ENCODE results near the gene NMUR1.

Gene NMUR1

DNA sequence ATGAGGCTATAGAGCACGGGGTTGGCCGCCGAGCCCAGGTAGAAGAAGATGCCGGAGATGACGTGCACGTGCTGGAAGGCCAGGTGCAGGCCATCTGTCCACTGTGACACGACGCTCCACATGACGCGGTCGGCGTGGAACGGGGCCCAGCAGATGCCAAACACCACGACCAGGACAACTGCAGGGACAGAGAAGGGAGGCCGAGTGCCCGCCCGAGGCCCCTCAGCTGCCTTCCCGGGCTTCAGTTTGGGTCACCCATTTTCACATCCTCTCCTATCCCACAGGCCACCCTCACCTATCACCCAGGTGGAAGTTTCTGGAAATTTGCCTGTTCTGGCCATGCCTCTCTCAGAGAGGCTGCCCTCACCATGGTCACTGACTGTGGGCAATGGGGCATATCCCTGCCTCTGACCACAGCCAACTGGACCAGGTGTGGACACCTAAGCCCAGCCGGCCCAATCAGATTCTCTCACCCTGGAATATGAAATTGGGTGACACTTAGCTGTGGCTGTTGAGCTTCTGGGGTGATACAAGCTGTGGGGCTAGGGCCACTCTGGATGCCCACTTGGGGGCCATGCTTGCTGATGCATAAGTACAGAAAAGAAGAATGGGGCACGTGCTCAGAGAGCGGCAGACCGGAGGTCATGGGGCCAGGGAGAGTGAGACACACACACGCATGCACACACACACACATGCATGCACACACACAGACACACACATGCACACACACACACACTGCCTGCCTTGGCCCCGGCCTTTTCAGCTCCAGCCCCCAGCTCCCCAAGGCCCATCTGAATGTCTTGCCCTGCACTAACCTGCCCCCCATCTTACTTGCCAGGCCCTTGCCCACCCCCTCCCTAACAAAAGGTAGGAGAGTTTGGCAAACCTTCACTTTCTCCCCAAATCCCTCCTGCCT is 4.7 kb downstream of the NMUR1 start:
- no peak for DNase-seq

- DNase-seq = no peak
Observed at GRCh38 chr2:231524477-231525247, 5.6 kb downstream of the NMUR1 start.

DNA sequence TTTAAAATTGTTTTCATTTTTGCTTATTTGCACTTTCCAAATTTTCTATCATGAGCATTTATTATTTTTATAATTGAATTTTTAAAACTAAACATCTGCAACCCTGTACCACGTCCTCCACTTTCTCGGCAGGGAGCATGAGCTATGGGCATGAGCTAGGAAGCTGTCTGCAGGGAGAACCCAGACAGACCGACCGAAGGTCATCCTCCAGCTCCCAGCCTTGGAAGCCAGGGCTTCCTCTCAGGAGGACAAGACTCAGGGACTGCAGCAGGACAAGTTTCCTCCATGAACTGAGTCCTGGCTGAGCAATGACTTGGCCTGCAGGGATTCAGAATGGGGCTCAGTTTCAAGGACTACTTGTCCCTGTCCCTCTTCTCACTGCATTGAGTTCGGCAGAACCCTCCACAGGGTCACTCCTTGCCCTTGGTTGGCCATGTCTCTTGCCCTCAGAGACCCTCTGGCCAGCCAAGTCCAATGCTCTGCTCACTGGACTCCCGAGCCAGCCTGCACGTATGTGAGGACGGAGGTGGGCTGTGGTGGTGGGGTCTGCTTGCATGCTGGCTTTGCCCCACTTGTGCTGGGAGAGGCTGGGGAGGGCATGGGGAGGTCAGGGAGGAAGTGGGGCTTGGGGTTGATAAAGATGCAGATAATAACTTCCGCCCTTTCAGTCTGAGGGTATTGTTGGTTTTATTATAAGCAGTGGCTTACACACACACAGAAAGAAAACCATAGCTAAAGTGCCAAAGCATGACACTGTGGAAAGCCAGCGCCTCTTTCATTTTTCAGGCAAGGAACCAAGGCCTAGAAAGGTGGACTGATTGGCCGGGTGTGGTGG is 6.6 kb downstream of the NMUR1 start:
- DNase-seq = peak; percentile 15

DNA sequence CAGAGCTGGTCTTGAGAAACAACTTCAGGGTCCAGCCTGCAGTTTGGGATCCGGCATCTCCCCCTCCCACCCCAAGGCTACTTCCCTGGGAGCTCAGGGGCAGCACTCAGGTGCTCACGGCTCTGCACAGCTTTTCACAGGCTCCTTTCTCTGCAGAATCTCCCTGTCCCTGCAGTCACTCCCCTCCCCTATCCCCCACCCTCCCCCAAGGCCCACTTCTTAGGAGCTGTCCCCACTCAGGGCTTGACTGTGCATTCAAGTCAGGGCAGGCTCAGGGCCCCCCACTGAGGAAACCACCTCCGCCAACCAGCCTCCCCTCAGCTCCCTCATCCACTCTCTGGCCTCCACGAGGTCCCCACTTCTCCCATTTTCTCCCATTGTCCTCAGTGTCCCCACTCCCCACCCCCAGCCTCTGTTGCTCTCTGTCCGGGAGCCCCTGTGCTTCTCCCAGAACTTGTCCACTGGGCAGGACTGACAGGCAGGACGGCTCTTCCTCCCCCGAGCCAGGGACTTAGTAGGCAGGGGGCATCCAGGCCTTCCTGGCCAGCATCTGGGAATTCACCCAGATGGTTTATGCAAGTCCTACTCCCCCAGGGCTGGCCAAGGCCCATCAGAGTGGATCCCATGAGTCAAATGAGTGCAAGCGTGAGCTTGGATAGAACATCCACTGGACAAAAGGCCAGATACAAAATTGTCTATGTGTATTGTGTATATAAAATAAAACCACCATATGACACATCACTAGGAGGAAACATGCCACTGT is 7.6 kb downstream of the NMUR1 start:
- no peak for DNase-seq

GRCh38 chr2:231521443-231521842 is 8.8 kb downstream of the NMUR1 start:
- DNase-seq = no peak

DNA sequence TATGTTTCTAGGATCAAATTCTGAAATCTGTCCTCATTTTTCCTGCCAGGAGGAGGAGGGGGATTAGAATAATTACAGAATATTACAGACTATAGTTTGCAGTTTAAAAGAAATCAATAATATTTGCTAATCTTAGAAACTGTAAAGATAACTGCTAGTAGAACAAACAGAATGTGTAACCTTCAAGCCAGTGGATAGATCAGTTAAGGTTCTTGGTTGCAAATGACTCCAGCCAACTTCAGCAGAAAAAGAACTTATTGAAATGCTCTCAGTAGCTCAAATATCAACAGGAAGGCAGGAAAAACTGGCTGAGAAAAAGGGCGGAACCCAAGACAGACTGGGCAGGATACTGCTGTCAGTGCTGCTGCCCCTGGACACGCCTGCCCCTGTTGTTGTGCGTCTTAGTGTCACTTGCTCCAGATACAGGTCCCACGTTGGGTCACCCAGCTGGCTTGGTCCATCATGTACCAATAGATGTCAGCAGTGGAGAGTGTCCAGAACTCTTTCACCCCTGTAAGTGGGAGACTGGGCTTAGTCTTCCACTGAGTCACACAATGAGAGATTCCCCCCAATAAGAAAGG is 10.2 kb downstream of the NMUR1 start:
- DNase-seq = no peak

GRCh38 chr2:231518771-231519170 is 11.5 kb downstream of the NMUR1 start:
- no peak for DNase-seq

DNA sequence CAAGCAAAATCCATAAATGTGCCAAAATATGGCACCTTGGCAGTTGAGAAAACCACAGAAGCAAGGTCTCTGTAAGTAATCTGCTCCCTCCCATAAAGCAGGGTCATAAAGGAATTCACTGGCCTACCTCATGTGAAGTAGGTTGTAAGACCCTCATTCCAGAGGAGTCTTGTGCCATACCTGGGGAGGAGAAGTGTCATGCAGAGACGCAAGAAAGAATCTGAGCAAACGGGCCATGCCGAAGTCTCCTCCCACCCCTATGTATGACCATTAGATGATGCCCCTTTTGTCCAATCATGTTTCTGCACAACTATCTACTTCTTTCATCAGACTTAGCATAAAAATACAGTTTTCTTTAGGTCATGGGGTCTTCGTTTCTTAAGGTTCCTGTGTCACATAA is 14.6 kb downstream of the NMUR1 start:
- no peak for DNase-seq

GRCh38 chr2:231514951-231515297 is 15.3 kb downstream of the NMUR1 start:
- no peak for DNase-seq

DNA sequence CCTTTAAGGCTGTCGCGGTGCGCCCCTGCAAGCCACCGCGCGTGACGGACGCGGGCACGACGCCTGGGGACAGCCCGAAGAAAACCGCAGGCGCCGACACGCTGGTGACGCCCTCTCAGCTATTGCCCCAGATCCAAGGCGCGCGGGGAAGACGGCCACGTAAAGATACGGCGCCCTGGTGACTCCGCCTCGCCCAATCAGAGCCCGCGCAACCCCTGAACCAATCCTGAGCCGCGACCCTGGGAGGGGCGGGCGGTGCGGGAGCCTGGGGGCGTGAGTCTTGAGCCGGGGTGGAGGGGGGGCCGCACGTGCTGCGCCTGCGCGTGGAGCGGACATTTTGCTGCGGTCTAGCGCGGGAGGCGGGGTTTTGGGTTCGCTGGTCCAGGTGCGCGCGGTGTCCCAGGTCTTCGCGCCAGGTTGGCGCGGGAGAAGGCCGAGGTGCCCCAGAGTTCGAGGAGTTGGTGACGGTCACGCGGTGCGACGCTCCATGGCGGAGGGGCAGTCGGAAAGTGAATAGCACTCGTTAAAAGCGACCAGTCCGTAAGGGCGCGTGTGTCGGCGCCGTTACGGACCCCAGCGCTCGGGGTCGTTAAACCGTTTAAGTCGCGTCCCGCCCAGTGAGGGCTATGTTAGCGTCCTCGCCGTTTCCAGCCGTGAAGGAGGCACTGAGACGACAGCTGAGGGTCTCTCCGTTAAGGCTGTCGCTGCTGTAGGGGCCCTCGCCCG is 15.9 kb downstream of the NMUR1 start:
- DNase-seq = peak; percentile 99

- DNase-seq = no peak
Observed at GRCh38 chr2:231513746-231514224, 16.5 kb downstream of the NMUR1 start.

GRCh38 chr2:231512222-231512621 is 18.0 kb downstream of the NMUR1 start:
- DNase-seq = no peak

DNA sequence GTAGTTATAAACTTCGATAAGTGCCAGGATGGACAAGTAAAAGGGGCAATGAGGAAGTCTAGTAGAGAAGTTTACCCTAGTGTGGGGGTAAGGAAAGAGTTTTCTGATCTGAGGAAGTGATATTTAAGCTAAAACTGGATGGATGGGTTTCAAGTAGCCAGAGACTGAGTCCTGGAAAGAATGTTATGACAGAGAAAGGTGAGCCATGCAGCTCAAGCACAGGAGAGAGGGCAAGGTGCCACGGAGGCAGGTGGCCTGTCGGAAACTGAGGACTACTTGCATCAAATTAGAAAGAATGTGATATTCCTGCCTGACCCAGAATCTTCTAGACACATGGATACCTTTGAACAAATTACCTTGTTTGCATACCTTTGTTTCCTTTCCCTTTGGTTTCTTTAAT is 26.5 kb downstream of the NMUR1 start:
- DNase-seq = no peak

GRCh38 chr2:231502596-231502995 is 27.6 kb downstream of the NMUR1 start:
- no peak for DNase-seq

- no peak for DNase-seq
Observed at GRCh38 chr2:231497651-231498050, 32.6 kb downstream of the NMUR1 start.

DNA sequence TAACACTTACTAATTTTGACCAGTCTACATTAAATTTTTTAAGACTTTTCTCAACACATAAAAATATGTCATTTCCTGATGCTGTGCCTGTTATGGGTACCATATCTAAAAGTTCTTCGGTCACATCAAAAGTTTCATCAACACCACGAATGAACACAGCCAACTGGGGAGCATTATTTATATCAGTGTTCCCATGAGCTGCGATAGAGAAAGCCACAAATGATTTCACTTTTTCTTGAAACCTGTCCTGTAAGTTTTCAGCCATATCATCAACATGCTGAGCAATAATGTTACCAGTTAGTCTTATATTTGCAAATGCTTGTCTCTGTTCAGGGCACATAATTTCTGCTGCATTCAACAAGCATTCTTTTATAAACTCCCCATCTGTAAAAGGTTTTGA is 35.6 kb downstream of the NMUR1 start:
- no peak for DNase-seq

DNA sequence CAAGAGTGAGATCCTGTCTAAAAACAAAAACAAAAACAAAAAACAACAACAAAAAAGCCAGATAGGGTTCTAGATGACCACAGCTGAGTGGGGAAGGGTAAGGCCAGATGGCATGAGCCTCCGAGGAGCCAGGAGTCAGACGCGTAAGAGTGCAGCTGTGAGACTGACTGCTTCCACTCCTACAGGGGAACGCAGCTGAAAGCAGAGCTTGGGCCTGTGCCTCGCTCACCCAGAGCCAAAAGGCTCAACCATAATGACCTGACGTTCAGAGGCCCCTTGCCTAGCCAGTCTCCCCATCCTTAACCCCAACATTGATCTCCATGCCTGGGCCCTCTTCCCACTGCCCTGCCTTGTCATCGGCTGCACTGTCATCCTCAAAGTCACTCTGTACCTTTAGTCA is 39.4 kb downstream of the NMUR1 start:
- DNase-seq = no peak

DNA sequence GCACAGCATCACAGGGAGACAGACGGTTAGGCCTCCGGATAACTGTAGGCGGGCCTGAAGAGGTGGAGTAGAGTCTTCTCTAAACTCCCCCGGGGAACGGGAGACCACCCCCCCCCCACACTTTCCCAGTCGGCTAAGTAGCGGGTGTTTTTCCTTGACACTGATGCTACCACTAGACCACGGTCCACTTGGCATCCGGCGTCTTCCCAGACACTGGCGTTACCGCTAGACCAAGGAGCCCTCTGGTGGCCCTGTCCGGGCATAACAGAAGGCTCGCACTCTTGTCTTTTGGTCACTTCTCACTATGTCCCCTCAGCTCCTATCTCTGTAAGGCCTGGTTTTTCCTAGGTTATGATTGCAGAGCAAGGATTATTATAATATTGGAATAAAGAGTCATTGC is 40.3 kb downstream of the NMUR1 start:
- peak; percentile 36 for DNase-seq

DNA sequence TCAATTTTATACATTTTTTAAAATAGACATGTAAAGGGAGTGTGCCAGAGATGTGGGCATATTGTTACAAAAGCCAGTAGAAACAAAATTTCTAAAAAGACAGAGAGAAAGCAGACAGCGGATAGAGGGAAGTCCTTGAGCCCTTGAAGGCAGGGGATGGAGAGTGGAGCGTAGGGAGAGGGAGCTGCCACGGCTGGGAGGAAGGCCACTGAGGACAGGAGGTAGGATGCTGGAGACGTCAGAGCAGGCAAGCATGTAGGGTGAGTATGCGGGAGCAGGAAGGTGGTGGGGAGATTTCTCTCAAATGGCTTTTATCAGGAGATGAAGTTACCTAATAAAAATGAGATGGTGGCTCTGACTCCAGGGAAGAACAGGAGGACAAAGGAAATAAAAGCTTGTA is 41.9 kb downstream of the NMUR1 start:
- DNase-seq = no peak

DNA sequence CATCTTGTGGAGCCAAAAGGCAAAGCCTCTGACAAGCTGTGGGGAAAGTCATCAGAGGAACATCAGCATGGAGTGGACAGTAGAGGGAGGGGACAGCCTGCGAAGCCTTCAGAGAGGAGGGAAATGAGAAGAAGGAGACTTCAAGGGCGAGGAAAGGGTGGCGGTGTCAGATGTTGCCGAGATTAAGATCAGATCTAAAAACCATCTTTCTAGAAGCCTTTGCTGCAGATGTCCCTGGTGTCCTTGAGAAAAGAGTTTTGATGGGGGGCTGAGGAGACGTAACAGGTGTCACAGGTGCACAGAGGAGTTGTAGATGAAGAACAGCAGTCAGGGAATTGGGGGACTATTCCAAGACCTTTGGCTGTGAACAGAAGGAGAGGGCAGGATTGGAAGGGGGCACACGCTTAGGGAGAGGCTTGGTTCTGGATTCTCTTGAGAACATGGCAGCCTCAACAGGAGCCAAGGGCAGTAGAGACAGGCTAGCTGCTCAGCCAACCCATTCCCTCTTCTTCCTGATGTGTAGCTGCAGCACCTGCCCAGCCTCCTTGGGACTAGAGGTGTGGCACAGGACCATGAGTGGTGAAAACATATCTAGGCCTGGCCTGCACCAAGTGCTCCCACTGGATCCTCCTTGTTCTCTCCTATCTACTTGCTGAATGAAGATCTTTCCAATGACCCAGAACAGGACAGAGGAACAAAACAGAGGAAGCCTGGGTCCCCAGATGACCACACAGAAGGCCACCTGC is 43.2 kb downstream of the NMUR1 start:
- DNase-seq = no peak

Measured in activated CD4-positive, alpha-beta T cell treated with anti-CD3 and anti-CD28 coated beads, Interleukin-10, Interleukin-2, amounts not matched to agents 100 ng/mL and 50 ng/mL, durations not matched to agents 16 hours and 8 hours (primary cell).